ENCODE results near the gene PITPNC1.

Gene PITPNC1

GRCh38 chr17:67435786-67436185 lies 58.7 kb downstream of the PITPNC1 start:
- no peak for FAIRE-seq

GRCh38 chr17:67436233-67436632 lies 59.2 kb downstream of the PITPNC1 start:
- FAIRE-seq: no peak

DNA sequence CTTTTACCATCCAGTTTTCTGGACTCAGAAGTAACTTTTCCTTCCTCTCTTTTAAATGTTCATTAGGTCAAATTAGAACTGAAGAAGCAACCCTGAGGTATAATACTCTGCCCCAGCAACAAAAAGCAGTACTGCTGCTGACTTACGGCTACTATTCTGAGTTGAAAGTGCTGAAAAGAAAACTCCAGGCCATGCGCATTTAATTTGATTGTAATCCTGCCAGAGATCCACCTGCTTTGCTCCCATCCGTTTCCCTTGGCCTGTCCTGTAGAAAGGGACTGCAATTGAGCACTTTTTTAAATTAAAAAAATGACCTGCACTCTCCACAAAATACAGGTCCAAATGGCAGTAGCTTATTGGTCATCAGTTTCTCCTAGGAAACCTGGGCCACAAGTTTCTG lies 61.6 kb downstream of the PITPNC1 start:
- FAIRE-seq: no peak

DNA sequence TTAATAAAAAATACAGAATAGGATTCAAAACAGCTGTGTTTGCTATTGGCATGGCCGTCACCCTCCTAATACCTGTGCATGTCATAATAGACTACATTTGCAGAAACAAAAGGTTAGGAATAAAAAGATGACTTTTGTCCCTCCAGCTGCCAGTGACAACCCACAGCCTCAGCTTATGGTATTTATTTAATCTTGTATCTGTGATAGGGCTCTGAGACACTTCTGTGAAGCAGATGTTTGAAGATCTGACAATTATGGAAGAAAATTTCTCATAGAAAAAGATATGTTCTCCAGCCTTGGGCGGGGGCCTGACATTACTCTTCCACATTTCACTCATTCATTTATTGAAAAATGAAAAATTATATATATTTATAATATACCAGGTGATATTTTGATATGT lies 62.2 kb downstream of the PITPNC1 start:
- FAIRE-seq: no peak

DNA sequence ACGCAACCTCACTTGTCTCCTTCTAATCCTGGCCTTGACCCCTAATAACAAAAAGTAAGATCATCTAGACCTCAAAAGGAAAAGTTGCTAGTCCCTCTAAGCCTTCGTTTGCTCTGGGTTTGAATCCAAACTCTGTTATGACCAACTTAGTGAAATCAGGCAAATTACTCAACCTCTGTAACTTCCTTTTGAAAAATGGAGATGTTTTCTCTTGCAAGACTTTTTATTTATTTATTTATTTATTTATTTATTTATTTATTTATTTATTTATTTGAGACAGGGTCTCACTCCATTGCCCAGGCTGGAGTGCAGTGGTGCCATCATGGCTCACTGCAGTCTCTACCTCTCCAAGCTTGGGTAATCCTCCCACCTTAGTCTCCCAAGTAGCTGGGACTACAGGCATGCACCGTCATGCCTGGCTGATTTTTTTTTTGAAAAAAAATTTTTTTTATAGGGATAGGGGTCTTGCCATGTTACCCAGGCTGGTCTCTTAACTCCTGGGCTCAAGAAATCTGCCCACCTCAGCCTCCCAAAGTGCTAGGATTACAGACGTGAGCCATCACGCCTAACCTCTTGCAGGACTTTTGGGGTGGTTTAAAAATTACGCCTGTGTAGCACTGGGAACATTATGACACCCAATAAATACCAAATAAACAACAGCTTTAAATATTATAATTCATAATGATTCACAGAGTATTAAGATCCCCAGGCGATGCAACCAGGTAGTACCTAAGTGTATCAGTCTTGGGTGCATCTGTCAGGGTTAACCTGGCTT lies 63.4 kb downstream of the PITPNC1 start:
- FAIRE-seq: no peak

DNA sequence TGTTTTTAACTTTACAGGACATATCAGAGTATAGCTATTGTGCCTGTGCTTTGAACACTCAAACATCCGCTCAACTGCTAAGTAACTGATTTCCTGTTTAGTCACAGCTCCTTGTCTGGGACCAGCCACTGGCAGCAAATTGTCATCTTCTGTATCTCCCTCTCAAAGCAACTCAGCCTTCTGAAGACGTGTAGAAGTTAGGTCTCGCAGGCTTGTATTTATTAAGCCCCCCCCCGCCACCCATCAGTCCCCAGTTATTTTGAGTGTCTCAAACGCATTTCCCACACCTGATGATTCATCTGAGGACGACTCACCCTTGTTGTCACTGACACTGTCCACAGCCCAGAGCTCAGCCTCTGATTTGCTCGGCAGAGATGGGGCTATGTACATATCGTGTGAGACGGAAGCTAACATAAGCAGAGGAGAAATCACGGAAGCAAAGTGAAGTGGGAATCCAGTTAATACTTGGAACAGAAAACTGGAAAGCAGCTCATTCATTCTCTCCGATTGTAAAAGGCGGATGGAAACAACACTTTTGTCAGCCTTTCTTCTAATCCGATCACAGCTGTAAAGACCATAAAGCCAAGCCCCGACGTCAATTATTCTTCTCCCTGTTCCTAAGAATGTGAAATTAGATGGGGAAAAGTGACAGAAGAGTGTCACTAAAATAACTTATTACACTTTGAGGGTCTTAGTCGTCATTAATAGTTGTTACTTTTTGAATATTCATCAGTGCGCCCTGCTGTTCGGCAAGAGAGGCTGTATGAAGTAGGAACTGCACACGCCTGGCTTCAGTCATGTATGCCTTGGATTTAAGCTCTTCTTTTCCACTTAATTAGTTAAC lies 64.2 kb downstream of the PITPNC1 start:
- no peak for FAIRE-seq

DNA sequence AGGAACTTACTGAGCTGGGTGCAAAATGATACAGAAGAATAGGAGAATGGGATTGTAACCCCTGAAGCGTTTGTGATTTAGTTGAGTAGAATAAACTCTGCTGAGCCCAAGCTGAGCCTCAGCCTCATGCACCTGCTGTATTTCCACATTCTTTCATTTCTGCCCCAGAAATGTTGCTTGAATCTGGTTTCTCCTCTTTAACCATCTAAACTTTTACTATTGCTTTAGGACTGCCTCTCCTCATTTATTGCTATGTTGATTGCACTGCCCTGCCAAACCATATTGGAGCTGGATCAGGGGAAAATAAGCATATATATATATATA lies 64.8 kb downstream of the PITPNC1 start:
- FAIRE-seq: no peak

- FAIRE-seq: no peak
These were observed 65.9 kb downstream of the PITPNC1 start for GRCh38 chr17:67442787-67443624.

GRCh38 chr17:67443931-67444595 lies 67.0 kb downstream of the PITPNC1 start:
- no peak for FAIRE-seq

DNA sequence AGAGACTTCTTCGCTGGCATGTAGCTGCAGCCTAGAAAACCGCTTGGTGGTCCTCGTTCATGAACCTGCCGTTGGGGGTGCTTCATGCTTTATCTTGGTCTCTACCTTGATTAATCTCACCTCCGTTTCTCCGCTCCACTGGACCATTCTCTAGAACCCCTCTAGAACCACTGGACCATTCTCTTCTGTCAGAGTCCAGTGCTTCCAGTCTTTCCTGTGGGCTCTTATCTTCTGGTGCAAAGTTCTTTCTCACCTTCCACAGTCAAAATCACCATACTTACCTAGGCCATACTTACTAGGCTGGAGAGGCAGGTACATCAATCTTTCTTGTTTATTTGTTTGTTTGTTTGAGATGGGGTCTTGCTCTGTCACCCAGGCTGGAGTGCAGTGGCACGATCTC lies 71.4 kb downstream of the PITPNC1 start:
- FAIRE-seq: no peak

DNA sequence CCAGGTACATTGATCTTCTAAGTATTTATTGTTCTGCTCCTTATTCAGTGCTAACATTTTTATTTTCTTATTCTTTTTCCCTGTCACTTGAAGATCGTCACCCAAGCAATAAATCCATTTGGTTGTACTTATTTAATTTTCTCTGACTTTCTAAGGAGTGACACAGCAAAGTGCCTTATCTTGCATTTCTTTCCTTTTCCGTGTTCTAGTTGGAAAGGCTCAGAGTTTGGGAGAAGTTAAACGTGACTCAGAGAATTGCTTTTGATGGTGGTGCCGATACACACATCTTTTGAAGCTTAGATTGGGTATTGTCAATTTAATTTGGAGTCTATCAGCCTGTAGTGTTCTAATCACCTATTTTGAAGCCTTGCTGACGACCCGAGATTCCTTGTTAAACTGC lies 72.0 kb downstream of the PITPNC1 start:
- FAIRE-seq: no peak

DNA sequence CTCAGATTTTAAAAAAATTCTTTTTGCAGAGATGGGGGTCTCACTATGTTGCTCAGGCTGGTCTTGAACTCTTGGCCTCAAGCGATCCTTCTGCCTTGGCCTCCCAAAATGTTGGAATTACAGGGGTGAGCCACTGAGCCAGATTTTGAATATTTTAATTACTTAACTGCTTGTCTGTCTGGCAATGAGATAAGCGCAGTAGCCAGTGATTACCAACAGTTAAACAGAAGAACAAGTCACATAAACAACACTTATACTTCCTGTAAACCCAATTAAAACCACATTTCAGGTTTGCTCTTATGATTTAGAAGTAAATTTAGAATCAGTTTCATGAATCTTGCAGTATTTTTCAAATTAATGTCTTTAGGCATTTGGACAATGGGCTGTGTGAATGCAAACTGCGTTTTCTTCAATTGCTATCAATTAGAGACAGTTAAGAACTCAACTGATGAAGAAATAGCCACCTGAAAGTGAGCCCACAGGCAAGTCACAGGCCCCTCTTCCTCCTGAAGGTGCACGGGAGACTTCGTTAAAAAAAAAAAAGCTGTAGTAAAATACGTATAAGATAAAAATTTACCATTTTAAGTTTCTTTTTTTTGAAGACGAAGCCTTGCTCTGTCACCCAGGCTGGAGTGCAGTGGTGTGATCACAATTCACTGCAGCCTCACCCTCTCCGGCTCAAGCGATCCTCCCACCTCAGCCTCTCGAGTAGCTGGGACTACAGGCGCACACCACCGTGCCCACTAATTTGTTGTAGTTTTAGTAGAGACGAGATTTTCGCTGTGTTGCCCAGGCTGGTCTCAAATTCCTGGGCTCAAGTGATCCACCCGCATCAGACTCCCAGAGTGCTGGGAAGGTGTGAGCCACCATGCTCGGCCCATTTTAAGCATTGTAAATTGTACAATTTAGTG lies 73.0 kb downstream of the PITPNC1 start:
- FAIRE-seq: no peak

- no peak for FAIRE-seq
These were observed 75.8 kb downstream of the PITPNC1 start for GRCh38 chr17:67452681-67453554.

GRCh38 chr17:67456103-67456502 lies 79.0 kb downstream of the PITPNC1 start:
- FAIRE-seq: no peak

GRCh38 chr17:67456889-67457288 lies 79.8 kb downstream of the PITPNC1 start:
- FAIRE-seq: no peak

- no peak for FAIRE-seq
These were observed 81.1 kb downstream of the PITPNC1 start for GRCh38 chr17:67458203-67458602.

DNA sequence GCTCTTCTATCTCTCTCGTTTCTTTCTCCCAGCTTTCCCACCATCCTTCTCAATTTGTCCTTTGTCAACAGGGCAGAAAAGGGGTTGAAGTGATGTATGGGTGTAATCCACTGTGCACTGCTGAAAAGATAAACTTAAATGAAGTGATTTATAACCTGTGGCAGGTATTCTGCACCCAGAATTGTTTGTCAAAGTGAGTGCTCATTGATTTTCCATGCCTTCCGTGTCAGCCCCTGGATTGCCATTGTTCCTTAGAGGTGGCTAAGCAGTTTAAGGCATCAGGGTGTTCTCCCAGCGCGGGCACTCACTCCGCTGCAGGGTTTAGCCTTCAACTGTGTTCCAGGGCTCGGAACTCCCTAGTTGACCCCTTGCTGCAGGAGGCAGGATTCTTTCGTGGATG lies 82.9 kb downstream of the PITPNC1 start:
- no peak for FAIRE-seq

DNA sequence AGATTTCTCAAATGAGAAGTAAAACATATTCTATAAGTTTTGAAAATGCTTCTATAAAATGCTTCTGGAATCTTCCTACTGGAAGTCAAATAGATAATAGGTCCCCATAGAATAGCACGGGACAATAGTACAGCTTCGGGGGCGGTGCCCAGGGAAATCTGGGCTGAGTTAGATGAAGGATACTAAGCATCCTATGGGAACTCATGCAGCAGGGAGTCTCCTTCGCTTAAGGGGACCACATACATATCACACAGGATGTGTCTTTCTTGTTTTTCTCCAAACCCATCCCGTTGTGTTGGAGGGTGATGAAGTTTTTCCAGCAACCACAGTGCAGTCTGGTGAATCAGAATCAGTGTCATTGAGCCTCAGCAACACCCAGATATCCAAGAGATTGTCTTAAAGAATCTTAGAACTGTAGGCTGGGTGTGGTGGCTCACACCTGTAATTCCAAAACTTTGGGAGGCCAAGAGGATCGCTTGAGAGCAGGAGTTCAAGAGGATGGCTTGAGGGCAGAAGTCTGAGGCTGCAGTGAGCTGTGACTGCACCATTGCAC lies 84.2 kb downstream of the PITPNC1 start:
- no peak for FAIRE-seq

GRCh38 chr17:67461876-67462275 lies 84.8 kb downstream of the PITPNC1 start:
- FAIRE-seq: no peak

DNA sequence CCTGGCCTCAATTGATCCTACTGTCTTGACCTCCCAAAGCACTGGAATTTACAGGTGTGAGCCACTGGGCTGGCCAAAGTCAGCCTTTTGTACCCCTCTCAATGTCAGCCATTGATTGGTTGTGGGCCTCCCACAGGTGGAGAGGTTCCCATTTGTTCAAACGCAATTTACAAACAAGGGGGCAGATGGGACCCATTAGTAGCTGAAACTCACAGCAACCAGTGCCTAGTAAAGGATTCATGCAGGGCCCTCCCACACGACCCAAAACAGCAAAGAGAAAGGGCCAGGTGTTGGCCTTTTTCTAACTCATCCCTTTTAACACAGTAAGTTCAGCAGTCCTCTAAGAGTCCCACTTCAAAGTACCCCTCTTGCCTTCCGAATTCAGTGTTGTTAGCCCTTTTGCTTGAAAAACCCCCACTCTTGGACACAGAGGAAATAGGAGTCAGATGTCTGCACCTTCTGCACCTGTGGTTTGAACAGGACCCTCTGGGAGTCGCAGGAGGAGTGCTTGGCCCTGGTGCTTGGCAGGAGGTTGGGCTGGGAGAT lies 89.2 kb downstream of the PITPNC1 start:
- FAIRE-seq: no peak

Measured in A204.1 (cell line).